CD4-positive, alpha-beta T cell (primary cell): Measurements from ENCODE around the gene TMBIM1. TPM values are rescaled to one million over a fixed set of nuclear protein-coding genes. Genes with fewer than 3 reads are reported as not detected.

Experiments
- ATAC-seq: fragments of 200-7000 bp; cut with Tn5 transposase; one replicate; pipeline ENCODE4 v1.10.0; 2022; ENCODE audit warnings: mild to moderate bottlenecking; ENCODE audit not compliant: poor library complexity
- CTCF ChIA-PET: fragments of 350-600 bp; sonication (Branson Sonifier 250); formaldehyde crosslinking; loops from one replicate; lab custom pipeline; 2021; ENCODE audit warnings: antibody characterized with exemption, inconsistent platforms; lab: Charles Lee
- POLR2A ChIA-PET: fragments of 350-600 bp; sonication (Branson Sonifier 250); formaldehyde crosslinking; loops from one replicate; lab custom pipeline; 2021; ENCODE audit warnings: antibody characterized with exemption, inconsistent platforms; lab: Charles Lee
- DNase-seq, 14 experiments: peaks; one replicate each; pipeline ENCODE4 v3.0.0-alpha.2; 2013 to 2020; ENCODE audit warnings: mixed read lengths in 2 of 14
- H3K27ac ChIP-seq, 2 donors: one replicate each; pipeline versions ENCODE4 v1.5.1 to v1.7.0; 2013; ENCODE audit warnings: low read length in 2 of 2, low read depth in 1 of 2, mild to moderate bottlenecking in 1 of 2
- H3K27me3 ChIP-seq, 2 experiments: 1 replicate in 1 of 2; 2 replicates in 1 of 2; pipeline versions ENCODE4 v1.6.1 to v1.7.0; 2013; ENCODE audit warnings: low read length in 2 of 2, control low read depth in 1 of 2, mild to moderate bottlenecking in 1 of 2, moderate library complexity in 1 of 2; ENCODE audit not compliant: insufficient read depth in 2 of 2, control insufficient read depth in 1 of 2
- H3K36me3 ChIP-seq: one replicate; pipeline ENCODE4 v1.6.1; 2013; ENCODE audit warnings: low read length, control low read depth; ENCODE audit not compliant: insufficient read depth
- H3K4me1 ChIP-seq: one replicate; pipeline ENCODE4 v1.6.1; 2013; ENCODE audit warnings: low read length, control low read depth; ENCODE audit not compliant: insufficient read depth
- H3K4me3 ChIP-seq: one replicate; pipeline ENCODE4 v1.5.1; 2013; ENCODE audit warnings: mild to moderate bottlenecking, low read length, moderate library complexity
- H3K9me3 ChIP-seq, 2 experiments: 1 replicate in 1 of 2; 2 replicates in 1 of 2; pipeline versions ENCODE4 v1.6.1 to v1.7.0; 2013; ENCODE audit warnings: low read length in 2 of 2, mild to moderate bottlenecking in 2 of 2, control low read depth in 1 of 2, moderate library complexity in 1 of 2; ENCODE audit not compliant: control insufficient read depth in 1 of 2, insufficient read depth in 1 of 2
- H3K27ac Mint-ChIP-seq: one replicate; pipeline ENCODE4 v1.8.0; 2020; ENCODE audit warnings: mixed read lengths
- H3K27me3 Mint-ChIP-seq: one replicate; pipeline ENCODE4 v1.8.0; 2021; ENCODE audit warnings: mixed read lengths
- H3K36me3 Mint-ChIP-seq: one replicate; pipeline ENCODE4 v1.8.0; 2021; ENCODE audit warnings: low read depth, mixed read lengths
- H3K4me1 Mint-ChIP-seq: one replicate; pipeline ENCODE4 v1.8.0; 2021; ENCODE audit warnings: low read depth, mixed read lengths
- H3K4me3 Mint-ChIP-seq: one replicate; pipeline ENCODE4 v1.8.0; 2020; ENCODE audit warnings: mild to moderate bottlenecking, mixed read lengths
- H3K9me3 Mint-ChIP-seq: one replicate; pipeline ENCODE4 v1.8.0; 2020; ENCODE audit warnings: mixed read lengths
- CTCF ChIP-seq: fragments of 200-600 bp; IDR thresholded peaks from one replicate; pipeline ENCODE4 v1.8.0; 2022; ENCODE audit warnings: antibody characterized with exemption, mild to moderate bottlenecking
- intact Hi-C, 2 experiments: fragments of 100-400 bp; cut with DNase I in 1 of 2; cut with micrococcal nuclease in 1 of 2; formaldehyde crosslinking; loops; one replicate each; pipeline versions ENCODE4 v1.15.1 to v1.9.0; 2023 to 2025; cut with DNase I, micrococcal nuclease
- total RNA-seq, 174 experiments: library from RNA in 2 of 174; stranded (reverse) in 2 of 174; gene quantifications; one replicate each; pipeline ENCODE4 v1.2.3 and lab custom pipeline; 2021 to 2026

TMBIM1 gene
- total RNA-seq, 2 experiments from 2014 or later = 99.2 to 102 TPM

GRCh38 chr2:218276986-218277755 is 15.1 kb downstream of the TMBIM1 start:
- peaks cover 89% of the 10 kb centered on the region for H3K36me3 ChIP-seq
- Mint-ChIP-seq H3K27ac (peak overlapping the region; percentile 75), H3K4me1 (peaks cover 38% of the 10 kb centered on the region), H3K9me3 (no peaks in the 10 kb centered on the region), H3K4me3 (no peak overlapping the region), H3K36me3 (peaks cover 88% of the 10 kb centered on the region), H3K27me3 (no peaks in the 10 kb centered on the region)
- ATAC-seq = no peak
- H3K9me3 ChIP-seq = no peaks in the 10 kb centered on the region
- CTCF ChIA-PET = no interaction called here
- H3K4me1 ChIP-seq = peaks cover 30% of the 10 kb centered on the region
- DNase-seq = peak in 1 of 14 experiments; percentile 17
- TF ChIP-seq CTCF = no peak
- no peaks in the 10 kb centered on the region for H3K27me3 ChIP-seq
- POLR2A ChIA-PET = interaction anchor here (8.0 kb wide), 1 partner anchor 11 kb away, joined by 221 read pairs; the partner anchor contains the start of gene TMBIM1
- intact Hi-C loops = no loop called here
- H3K27ac ChIP-seq = peak overlapping the region in 1 of 2 donors; percentile 24
- H3K4me3 ChIP-seq = no peak overlapping the region

- Mint-ChIP-seq H3K36me3 (peaks cover 76% of the 10 kb centered on the region), H3K4me1 (peaks cover 49% of the 10 kb centered on the region), H3K9me3 (no peaks in the 10 kb centered on the region), H3K4me3 (no peak overlapping the region), H3K27ac (peak overlapping the region; percentile 67), H3K27me3 (no peaks in the 10 kb centered on the region)
- Histone ChIP-seq H3K36me3 (peaks cover 76% of the 10 kb centered on the region), H3K27me3 (no peaks in the 10 kb centered on the region), H3K4me3 (no peak overlapping the region), H3K27ac (peak overlapping the region; percentile 16 to 22), H3K9me3 (no peaks in the 10 kb centered on the region), H3K4me1 (peaks cover 40% of the 10 kb centered on the region)
- ATAC-seq = no peak
- ChIA-PET POLR2A (interaction anchor here (0.7 to 8.0 kb wide), 5 partner anchors 13 to 130 kb away, joined by 3 to 221 read pairs (median 3); partner anchors contain the start of genes CATIP and TMBIM1), CTCF (interaction anchor here (0.8 to 6.5 kb wide), 5 partner anchors 11 to 572 kb away, joined by 3 to 68 read pairs (median 8); partner anchors contain the start of gene TMBIM1)
- intact Hi-C loops = loop anchor here in 1 of 2 experiments (1.0 kb wide), 1 partner anchor 10 kb away; no protein-coding TSS in a partner anchor
- TF ChIP-seq CTCF = no peak
- DNase-seq = peak in 1 of 14 experiments; percentile 23
Observed at GRCh38 chr2:218275371-218276072, 16.8 kb downstream of the TMBIM1 start.

GRCh38 chr2:218274586-218274985 is 17.7 kb downstream of the TMBIM1 start:
- no peaks in the 10 kb centered on the region for H3K27me3 ChIP-seq
- ChIA-PET CTCF (interaction anchor here (0.8 to 6.5 kb wide), 5 partner anchors 12 to 573 kb away, joined by 3 to 68 read pairs (median 8); partner anchors contain the start of genes CATIP and TMBIM1), POLR2A (interaction anchor here (1.3 to 8.0 kb wide), 2 partner anchors 14 to 45 kb away, joined by 3 to 221 read pairs; partner anchors contain the start of gene TMBIM1)
- no peaks in the 10 kb centered on the region for H3K9me3 ChIP-seq
- peaks cover 38% of the 10 kb centered on the region for H3K4me1 ChIP-seq
- Mint-ChIP-seq H3K27me3 (no peaks in the 10 kb centered on the region), H3K9me3 (no peaks in the 10 kb centered on the region), H3K36me3 (peaks cover 76% of the 10 kb centered on the region), H3K27ac (peak overlapping the region; percentile 67), H3K4me1 (peaks cover 48% of the 10 kb centered on the region), H3K4me3 (no peak overlapping the region)
- ATAC-seq = no peak
- no peak for DNase-seq
- intact Hi-C loops = loop anchor here in 1 of 2 experiments (5.0 kb wide), 1 partner anchor 383 kb away; the partner anchor contains the start of genes BCS1L and ZNF142
- no peak for TF ChIP-seq CTCF
- H3K27ac ChIP-seq = peak overlapping the region in 1 of 2 donors; percentile 16
- peaks cover 67% of the 10 kb centered on the region for H3K36me3 ChIP-seq
- H3K4me3 ChIP-seq = no peak overlapping the region
